ENCODE data around the gene NDUFA7. TPM values are rescaled to one million over a fixed set of nuclear protein-coding genes. Genes with fewer than 3 reads are reported as not detected.

Gene NDUFA7
- total RNA-seq, 2 donors from 2014 or later = 39.6 to 52.6 TPM

DNA sequence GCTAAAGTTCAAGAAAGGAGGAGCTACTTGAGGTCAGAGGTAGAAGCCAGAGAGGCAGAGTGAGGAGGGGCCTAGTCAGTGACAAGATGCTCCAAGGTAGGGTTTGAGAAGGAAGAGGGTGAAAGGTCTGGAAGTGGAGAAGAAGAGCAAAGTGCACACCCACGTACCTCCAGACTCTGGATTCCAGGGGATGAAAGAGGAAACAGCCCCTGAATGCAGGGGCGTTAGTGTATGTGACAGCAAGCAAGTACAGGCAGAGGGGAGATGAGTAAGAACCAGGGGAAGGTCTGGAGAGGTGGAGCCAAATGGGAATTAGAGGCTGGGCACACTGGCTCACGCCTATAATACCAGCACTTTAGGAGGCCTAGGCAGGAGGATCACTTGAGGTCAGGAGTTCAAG is 8.8 kb upstream of the NDUFA7 start:
- Histone ChIP-seq H3K4me1 (replicated peaks) (no peaks in the 10 kb centered on the region), H3K27ac (no peak overlapping the region), H3K27me3 (replicated peaks; ENCODE audit: insufficient read depth) (no peaks in the 10 kb centered on the region), H3K4me3 (no peak overlapping the region), H3K36me3 (no peaks in the 10 kb centered on the region), H3K9me3 (no peaks in the 10 kb centered on the region)
- no peak for DNase-seq (ENCODE audit: low spot score)
- no peak for TF ChIP-seq POLR2A (IDR thresholded peaks at IDR 0.05)
- no peak for TF ChIP-seq POLR2AphosphoS5 (IDR thresholded peaks at IDR 0.05)
- TF ChIP-seq, protein P1, sequence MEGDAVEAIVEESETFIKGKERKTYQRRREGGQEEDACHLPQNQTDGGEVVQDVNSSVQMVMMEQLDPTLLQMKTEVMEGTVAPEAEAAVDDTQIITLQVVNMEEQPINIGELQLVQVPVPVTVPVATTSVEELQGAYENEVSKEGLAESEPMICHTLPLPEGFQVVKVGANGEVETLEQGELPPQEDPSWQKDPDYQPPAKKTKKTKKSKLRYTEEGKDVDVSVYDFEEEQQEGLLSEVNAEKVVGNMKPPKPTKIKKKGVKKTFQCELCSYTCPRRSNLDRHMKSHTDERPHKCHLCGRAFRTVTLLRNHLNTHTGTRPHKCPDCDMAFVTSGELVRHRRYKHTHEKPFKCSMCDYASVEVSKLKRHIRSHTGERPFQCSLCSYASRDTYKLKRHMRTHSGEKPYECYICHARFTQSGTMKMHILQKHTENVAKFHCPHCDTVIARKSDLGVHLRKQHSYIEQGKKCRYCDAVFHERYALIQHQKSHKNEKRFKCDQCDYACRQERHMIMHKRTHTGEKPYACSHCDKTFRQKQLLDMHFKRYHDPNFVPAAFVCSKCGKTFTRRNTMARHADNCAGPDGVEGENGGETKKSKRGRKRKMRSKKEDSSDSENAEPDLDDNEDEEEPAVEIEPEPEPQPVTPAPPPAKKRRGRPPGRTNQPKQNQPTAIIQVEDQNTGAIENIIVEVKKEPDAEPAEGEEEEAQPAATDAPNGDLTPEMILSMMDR (IDR thresholded peaks at IDR 0.05) = no peak
- 83% methylated on average over 3 of the region's 3 CpGs for WGBS
- intact Hi-C loops (cut with DNase I) = no loop called here

DNA sequence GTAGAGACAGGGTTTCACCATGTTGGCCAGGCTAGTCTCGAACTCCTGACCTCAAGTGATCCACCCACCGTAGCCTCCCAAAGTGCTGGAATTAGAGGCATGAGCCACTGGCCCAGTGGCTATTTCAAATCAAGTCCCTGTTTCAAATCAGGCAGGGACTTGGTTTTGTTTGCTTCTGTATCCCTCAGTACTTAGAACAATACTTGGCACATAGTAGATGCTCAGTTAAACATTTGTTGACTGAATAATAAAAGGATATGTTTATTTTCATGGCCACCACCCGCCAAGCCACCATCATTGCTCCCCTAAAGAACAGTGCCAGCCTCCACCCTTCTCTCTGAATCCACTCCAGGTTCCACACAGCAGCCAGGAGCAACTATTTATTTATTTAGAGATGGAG is 4.3 kb upstream of the NDUFA7 start:
- no peaks in the 10 kb centered on the region for H3K27me3 ChIP-seq (replicated peaks; ENCODE audit: insufficient read depth)
- WGBS = 83% methylated on average over 3 of the region's 3 CpGs
- H3K9me3 ChIP-seq = no peaks in the 10 kb centered on the region
- intact Hi-C loops (cut with DNase I) = no loop called here
- TF ChIP-seq POLR2AphosphoS5 (IDR thresholded peaks at IDR 0.05) = no peak
- TF ChIP-seq, protein P1 (IDR thresholded peaks at IDR 0.05) = no peak
- no peak for TF ChIP-seq POLR2A (IDR thresholded peaks at IDR 0.05)
- H3K4me1 ChIP-seq (replicated peaks) = peaks cover 1% of the 10 kb centered on the region
- no peaks in the 10 kb centered on the region for H3K36me3 ChIP-seq
- no peak overlapping the region for H3K27ac ChIP-seq
- no peak overlapping the region for H3K4me3 ChIP-seq
- DNase-seq (ENCODE audit: low spot score) = no peak

DNA sequence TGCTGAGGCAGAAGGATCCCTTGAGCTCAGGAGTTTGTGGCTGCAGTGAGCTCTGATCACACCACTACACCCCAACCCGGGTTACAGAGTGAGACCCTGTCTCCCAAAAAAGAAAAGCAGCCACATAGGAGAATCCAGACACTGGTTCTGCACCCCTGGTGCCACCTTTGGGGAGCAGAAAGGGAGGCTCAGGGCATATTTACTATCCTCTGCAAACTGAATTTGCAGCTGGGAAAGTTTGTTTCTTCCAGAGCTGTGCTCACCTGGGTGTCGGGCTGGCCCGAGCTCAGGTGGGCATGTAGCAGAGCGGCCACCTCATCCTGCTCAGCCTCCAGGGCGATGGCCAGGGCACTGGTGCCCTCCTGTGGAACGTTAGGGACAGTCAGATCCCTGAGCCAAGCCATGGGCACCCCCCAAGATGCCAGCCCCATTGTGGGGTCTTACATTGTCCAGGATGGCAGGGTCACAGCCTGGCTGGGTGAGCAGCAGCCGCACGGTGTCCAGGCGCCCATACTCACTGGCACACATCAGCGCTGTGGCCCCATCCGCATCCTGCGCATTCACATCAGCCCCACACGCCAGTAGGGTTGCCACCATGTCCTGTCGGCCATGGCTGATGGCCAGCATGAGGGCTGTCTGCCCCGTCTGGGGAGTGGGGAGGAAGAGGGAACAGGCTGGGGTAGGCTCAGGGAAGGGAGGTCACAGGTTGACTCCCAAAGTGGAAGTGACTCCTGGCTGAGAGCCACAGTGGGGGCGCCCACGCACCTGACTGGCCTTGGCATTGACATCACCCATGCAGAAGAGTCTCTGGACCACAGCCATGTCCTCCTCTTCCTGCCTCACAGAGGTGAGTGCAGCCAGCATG is 3.2 kb upstream of the NDUFA7 start:
- no peaks in the 10 kb centered on the region for H3K27me3 ChIP-seq (replicated peaks; ENCODE audit: insufficient read depth)
- H3K36me3 ChIP-seq = no peaks in the 10 kb centered on the region
- H3K4me3 ChIP-seq = no peak overlapping the region
- WGBS = 66% methylated on average over 17 of the region's 17 CpGs
- intact Hi-C loops (cut with DNase I) = no loop called here
- peaks cover 4% of the 10 kb centered on the region for H3K4me1 ChIP-seq (replicated peaks)
- no peak for DNase-seq (ENCODE audit: low spot score)
- H3K9me3 ChIP-seq = no peaks in the 10 kb centered on the region
- TF ChIP-seq POLR2A (IDR thresholded peaks at IDR 0.05) (no peak), POLR2AphosphoS5 (IDR thresholded peaks at IDR 0.05) (no peak)
- TF ChIP-seq, protein P1 (IDR thresholded peaks at IDR 0.05) = no peak
- no peak overlapping the region for H3K27ac ChIP-seq

DNA sequence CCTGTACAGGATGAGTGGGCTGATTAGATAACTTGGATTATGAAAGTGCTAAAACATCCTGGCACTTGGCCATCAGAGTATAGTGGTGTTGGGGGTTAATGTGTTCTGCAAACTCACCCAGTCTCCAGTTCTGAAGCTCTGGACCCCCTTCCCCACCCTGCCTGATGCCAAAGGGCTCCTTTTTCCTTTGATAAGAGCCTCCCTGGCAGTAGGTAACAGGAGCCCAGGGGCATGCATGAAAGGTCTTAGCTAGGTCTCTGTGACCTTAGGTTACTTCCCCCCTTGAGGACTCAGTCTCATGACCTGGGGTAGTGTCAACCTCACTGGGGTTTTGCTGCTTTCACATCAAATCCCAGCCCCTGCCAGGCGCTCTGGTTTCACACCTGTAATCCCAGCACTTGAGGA is 2.6 kb upstream of the NDUFA7 start:
- peaks cover 4% of the 10 kb centered on the region for H3K4me1 ChIP-seq (replicated peaks)
- WGBS = 100% methylated on average over 1 of the region's 1 CpG
- DNase-seq (ENCODE audit: low spot score) = no peak
- intact Hi-C loops (cut with DNase I) = no loop called here
- H3K9me3 ChIP-seq = no peaks in the 10 kb centered on the region
- no peaks in the 10 kb centered on the region for H3K36me3 ChIP-seq
- no peaks in the 10 kb centered on the region for H3K27me3 ChIP-seq (replicated peaks; ENCODE audit: insufficient read depth)
- no peak overlapping the region for H3K27ac ChIP-seq
- TF ChIP-seq POLR2A (IDR thresholded peaks at IDR 0.05) (no peak), POLR2AphosphoS5 (IDR thresholded peaks at IDR 0.05) (no peak)
- TF ChIP-seq, protein P1 (IDR thresholded peaks at IDR 0.05) = no peak
- no peak overlapping the region for H3K4me3 ChIP-seq

DNA sequence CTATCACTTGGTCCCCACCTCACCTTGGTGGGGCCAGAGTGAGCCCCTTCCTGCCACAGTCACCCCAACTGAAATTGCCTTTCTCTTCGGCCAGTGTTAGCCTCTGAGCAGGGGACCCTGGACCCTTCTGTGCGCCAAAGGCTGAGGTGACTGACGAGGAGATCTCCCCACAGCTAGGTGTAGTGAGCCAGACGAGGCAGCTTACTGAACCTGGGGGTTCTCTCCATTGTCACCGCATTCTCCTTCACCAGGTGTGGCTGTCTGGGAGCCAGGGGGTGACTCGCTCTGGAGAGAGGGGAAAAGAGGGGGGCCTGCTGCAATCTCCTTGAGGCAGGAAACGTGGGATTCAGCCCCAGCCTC is 1.4 kb upstream of the NDUFA7 start:
- Histone ChIP-seq H3K4me3 (peak overlapping the region; percentile 72 to 94), H3K27ac (peak overlapping the region in 1 of 2 donors; percentile 84), H3K4me1 (replicated peaks) (peaks cover 4% of the 10 kb centered on the region), H3K27me3 (replicated peaks; ENCODE audit: insufficient read depth) (no peaks in the 10 kb centered on the region), H3K36me3 (no peaks in the 10 kb centered on the region), H3K9me3 (no peaks in the 10 kb centered on the region)
- no peak for TF ChIP-seq POLR2A (IDR thresholded peaks at IDR 0.05)
- 45% methylated on average over 7 of the region's 7 CpGs for WGBS
- DNase-seq (ENCODE audit: low spot score) = no peak
- intact Hi-C loops (cut with DNase I) = no loop called here
